Neutrophil (primary cell): ENCODE measurements around the gene ENG.

Experiments
- H3K27ac ChIP-seq: fragments of 200-600 bp; sonication (generic); 2 replicates; pipeline ENCODE4 v1.5.1; 2016; ENCODE audit warnings: mild to moderate bottlenecking, moderate library complexity
- H3K27me3 ChIP-seq: fragments of 200-600 bp; sonication (generic); 2 replicates; pipeline ENCODE4 v1.6.0; 2016; ENCODE audit warnings: mild to moderate bottlenecking
- H3K36me3 ChIP-seq: fragments of 200-600 bp; sonication (generic); 2 replicates; pipeline ENCODE4 v1.5.1; 2017
- H3K4me1 ChIP-seq, 2 experiments: fragments of 200-600 bp in 1 of 2; sonication (generic) in 1 of 2; 1 replicate in 1 of 2; 2 replicates in 1 of 2; pipeline versions ENCODE4 v1.5.1 to v1.6.1; 2013 to 2016; ENCODE audit warnings: low read depth in 1 of 2, low read length in 1 of 2, mild to moderate bottlenecking in 1 of 2, moderate library complexity in 1 of 2; ENCODE audit not compliant: control insufficient read depth in 1 of 2, insufficient read depth in 1 of 2
- H3K4me3 ChIP-seq, 2 experiments: fragments of 200-600 bp in 1 of 2; sonication (generic) in 1 of 2; 1 replicate in 1 of 2; 2 replicates in 1 of 2; pipeline ENCODE4 v1.5.1; 2013 to 2016; ENCODE audit warnings: low read depth in 1 of 2, low read length in 1 of 2, mild to moderate bottlenecking in 1 of 2, moderate library complexity in 1 of 2
- H3K9me3 ChIP-seq: fragments of 200-600 bp; sonication (generic); 2 replicates; pipeline ENCODE4 v1.5.1; 2016
- CTCF ChIP-seq: fragments of 200-600 bp; sonication (generic); IDR thresholded peaks from 2 replicates; pipeline ENCODE4 v1.5.1; 2016; ENCODE audit warnings: antibody characterized with exemption

The ENG gene

GRCh38 chr9:127897193-127897692 lies 42.8 kb upstream of the ENG start:
- Histone ChIP-seq H3K36me3 (no peaks in the 10 kb centered on the region), H3K4me1 (peaks cover 16% of the 10 kb centered on the region in 2 experiments), H3K9me3 (no peaks in the 10 kb centered on the region), H3K4me3 (no peak overlapping the region), H3K27ac (no peak overlapping the region), H3K27me3 (peaks cover 16% of the 10 kb centered on the region)
- no peak for TF ChIP-seq CTCF

- Histone ChIP-seq H3K27me3 (peaks cover 16% of the 10 kb centered on the region), H3K4me1 (peaks cover 16% of the 10 kb centered on the region in 2 experiments), H3K27ac (no peak overlapping the region), H3K36me3 (no peaks in the 10 kb centered on the region), H3K4me3 (no peak overlapping the region), H3K9me3 (no peaks in the 10 kb centered on the region)
- TF ChIP-seq CTCF: no peak
These were observed 42.1 kb upstream of the ENG start for GRCh38 chr9:127896395-127897192.

- TF ChIP-seq CTCF: no peak
- Histone ChIP-seq H3K27me3 (peaks cover 16% of the 10 kb centered on the region), H3K4me3 (no peak overlapping the region), H3K27ac (no peak overlapping the region), H3K36me3 (no peaks in the 10 kb centered on the region), H3K4me1 (peaks cover 16% of the 10 kb centered on the region in 2 experiments), H3K9me3 (no peaks in the 10 kb centered on the region)
These were observed 41.4 kb upstream of the ENG start for GRCh38 chr9:127895811-127896210.

- Histone ChIP-seq H3K9me3 (no peaks in the 10 kb centered on the region), H3K4me3 (no peak overlapping the region), H3K27ac (no peak overlapping the region), H3K36me3 (no peaks in the 10 kb centered on the region), H3K27me3 (peaks cover 8% of the 10 kb centered on the region), H3K4me1 (peaks cover 3 to 4% of the 10 kb centered on the region in 2 experiments)
- TF ChIP-seq CTCF: no peak
These were observed 38.9 kb upstream of the ENG start for GRCh38 chr9:127893392-127893791.

GRCh38 chr9:127892831-127893230 lies 38.4 kb upstream of the ENG start:
- no peak overlapping the region for H3K27ac ChIP-seq
- H3K4me1 ChIP-seq: peaks cover 3% of the 10 kb centered on the region in 2 experiments
- H3K36me3 ChIP-seq: no peaks in the 10 kb centered on the region
- peaks cover 2% of the 10 kb centered on the region for H3K27me3 ChIP-seq
- no peaks in the 10 kb centered on the region for H3K9me3 ChIP-seq
- no peak overlapping the region for H3K4me3 ChIP-seq
- TF ChIP-seq CTCF: no peak
